Measurements from ENCODE around the gene PCNX4.
"Not testable (repeated sequence)": the region's sequence is repeated elsewhere in the genome, so short reads cannot be mapped to it uniquely, and the experiment has no call there.

The PCNX4 gene

DNA sequence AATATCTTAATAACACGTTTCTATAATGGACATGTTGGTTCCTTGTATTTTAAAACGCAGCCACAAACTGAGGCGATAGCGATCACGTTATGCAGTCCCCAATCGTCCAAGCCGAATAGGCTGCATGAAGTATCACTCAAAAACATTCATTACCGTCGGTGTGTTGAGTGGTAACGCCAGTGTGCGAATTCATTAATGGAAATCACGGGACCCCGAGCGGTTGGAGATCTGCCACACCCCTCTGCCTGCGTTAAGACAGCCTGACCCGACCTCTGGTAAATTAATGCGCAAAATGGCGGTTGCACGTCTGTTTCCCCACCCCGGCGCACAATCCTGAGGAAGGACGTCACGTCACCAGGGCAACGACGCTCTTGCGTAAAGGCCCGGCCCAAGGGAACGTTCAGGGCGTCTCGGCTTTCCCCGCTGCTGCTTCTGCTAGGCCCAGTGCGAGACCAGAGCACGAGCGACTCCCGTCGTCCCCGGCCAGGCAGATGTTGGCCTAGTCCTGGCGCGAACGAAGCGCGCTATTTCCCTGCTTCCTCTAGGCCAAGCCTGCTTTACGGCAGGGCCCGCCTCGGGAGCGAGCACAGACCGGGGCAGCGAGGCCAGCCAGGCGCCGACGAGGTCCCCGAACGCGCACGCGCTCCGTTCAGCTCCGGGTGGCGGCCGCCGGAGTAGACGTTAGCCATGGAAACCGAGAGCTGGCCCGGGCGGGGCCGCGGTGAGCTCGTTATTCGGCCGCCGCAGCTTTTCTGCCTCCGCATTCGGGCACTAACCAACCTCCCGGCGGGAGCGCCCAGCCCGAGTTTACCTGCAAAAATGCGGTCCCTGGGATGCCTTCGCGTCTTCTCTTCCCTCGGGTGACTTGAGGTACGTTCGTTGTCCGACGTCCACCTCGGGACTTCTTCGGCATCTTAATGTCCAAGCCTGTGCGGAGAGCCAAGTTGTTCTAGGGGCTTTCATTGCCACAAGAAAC is at the start of gene PCNX4:
Gene PCNX4, plus strand, starts transcription at position 374 of the 976 bp plus-strand sequence. CDS start 15,716 bp downstream, outside the sequence.
- DNase-seq (ENCODE audit: low spot score), result peak; percentile 96

DNA sequence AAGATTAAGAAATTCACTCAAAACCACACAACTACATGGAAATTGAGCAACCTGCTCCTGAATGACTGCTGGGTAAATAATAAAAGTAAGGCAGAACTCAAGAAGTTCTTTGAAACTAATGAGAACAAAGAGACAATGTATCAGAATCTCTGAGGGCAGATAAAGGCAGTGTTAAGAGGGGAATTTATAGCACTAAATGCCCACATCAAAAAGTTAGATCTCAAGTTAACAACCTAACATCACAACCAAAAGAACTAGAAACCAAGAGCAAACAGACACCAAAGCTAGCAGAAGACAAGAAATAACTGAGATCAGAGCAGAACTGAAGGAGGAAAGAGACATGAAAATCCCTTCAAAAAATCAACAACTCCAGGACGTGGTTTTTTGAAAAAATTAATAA is 43.7 kb upstream of the PCNX4 start:
- not testable (repeated sequence) for DNase-seq (ENCODE audit: low spot score)

GRCh38 chr14:60051721-60052221 is 40.0 kb upstream of the PCNX4 start:
- DNase-seq (ENCODE audit: low spot score), result no peak

GRCh38 chr14:60058087-60058486 is 33.6 kb upstream of the PCNX4 start:
- no peak for DNase-seq (ENCODE audit: low spot score)

- DNase-seq (ENCODE audit: low spot score), result no peak
Observed at GRCh38 chr14:60061371-60061770, 30.4 kb upstream of the PCNX4 start.

DNA sequence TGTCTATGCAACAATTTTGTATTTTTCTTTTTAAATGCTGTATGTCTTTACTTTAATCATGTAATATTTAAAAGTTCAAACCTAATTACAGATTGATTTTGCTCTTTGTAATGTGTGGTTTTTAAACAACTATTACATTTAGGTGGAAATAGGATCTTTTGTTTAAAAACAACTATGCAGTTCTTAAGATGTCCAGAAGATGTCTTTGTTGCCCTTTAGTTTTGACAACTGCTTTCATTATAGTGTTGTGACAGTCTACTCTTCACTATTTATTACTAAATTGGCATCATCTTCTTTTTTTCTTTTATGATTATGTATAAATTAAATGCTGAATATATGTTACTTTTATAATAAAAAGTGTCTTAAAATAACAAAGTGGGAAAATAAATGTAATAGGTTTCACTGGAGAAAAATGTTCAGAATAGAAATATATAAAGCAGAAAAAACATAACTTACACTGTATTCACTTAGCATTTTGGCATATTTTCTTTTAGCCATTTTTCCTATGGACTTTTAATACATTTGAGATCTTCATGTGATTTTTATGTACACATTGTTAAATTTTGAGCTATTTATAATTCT is 27.1 kb upstream of the PCNX4 start:
- peak; percentile 3 for DNase-seq (ENCODE audit: low spot score)

- no peak for DNase-seq (ENCODE audit: low spot score)
Observed at GRCh38 chr14:60067882-60068281, 23.8 kb upstream of the PCNX4 start.

GRCh38 chr14:60079723-60080122 is 12.0 kb upstream of the PCNX4 start:
- DNase-seq (ENCODE audit: low spot score), result no peak

DNA sequence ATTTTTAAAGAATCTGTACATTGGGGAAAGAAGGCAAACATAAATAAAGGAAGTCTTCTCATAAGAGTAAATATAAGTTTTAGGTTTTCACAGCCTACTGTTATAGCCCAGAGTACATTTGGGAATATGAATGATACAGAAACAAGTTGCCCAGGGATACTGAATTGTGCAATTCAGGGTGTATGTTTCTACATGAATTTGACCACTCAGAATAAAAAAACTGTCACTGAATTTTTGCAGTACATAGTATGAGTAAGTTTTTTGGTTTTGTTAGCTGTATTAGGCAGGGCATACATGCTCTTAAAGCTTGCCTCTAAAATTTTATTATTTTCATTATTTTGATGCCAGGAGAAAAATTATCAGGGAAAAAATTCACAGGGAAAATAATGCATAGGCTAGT is 6.6 kb upstream of the PCNX4 start:
- no peak for DNase-seq (ENCODE audit: low spot score)

DNA sequence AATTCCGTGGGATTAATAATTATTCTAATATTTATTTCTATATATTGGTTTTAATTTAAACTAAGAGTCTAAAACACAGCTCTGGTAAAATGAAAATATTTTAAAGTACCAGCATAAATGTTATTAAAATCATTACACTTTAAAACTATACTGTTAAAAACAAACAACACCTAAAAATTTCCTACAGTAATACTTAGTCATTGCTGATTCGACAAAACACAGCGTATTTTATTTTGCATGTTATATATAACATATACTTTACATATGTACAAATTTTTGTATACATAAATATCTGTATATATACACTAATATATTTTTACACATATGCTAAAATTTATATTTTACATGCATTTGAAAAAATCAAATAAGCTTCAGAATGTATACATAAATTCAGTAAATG is 6.0 kb upstream of the PCNX4 start:
- no peak for DNase-seq (ENCODE audit: low spot score)

GRCh38 chr14:60087668-60088067 is 4.1 kb upstream of the PCNX4 start:
- no peak for DNase-seq (ENCODE audit: low spot score)

DNA sequence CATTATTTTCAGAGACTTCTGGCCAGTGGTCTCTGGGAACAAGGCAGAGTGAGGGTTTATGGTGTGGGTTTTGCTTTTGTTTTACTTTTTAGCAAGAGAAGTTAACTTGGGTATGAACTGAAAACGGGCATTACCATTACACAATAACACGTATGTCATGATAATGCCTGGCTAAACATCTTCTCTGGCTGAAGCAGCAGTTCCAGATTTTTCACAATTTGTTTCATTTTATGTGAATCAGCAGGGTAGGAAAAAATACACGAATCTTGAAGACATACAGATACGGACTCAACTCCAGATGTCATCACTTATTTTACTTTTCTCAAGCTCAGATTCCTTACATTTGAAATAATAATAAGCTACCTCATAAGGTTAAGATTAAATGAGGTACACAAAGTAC is 2.5 kb upstream of the PCNX4 start:
- no peak for DNase-seq (ENCODE audit: low spot score)

DNA sequence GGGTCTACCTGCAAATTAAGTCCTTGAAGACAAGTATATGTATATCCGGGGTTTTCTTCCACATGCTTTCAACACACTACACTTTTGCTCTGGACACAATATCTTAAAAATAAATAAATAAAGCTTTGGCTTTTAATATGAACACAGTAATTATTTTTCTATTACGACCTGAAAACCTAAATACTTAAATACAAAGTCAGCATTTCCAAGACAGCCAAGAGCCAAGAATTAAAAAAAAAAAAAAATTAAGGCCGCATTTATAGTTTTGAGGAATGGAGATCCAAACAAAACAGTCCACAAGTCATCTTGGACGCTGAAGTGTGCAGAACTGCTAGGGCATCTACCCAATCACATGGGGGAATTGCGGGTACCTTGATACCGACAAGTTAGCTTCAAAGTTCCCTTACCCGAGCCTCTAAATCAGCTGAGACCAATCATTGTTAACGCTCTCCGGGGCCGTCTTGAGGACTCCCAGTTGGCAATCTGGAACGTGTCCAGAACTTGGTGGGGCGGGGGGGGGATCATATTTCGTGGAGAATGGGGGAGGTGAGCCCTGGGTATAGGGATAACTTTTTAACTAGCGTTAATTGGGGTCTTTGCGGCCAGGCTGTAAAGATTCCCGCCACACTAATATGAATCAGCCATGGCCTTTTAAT is 731 bp upstream of the PCNX4 start:
- peak; percentile 20 for DNase-seq (ENCODE audit: low spot score)

DNA sequence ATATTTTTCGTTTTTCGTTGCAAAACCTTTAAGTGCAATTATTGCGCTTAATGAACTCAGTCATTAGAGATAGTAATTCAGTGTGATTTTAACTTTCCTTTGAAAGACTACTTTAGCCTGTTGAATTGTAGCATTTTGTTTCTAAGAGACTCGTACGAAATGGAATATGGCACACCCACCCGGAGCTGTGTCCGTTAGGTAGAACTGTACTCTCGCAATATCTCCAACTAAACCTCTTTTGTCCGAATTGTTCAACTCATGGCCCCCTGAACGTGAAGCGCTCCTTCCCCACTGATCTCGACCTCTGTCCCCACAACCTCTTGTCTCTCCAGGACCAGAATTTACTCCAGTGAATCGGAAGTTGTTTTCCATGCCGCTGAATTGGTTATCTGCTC is 800 bp downstream of the PCNX4 start:
- DNase-seq (ENCODE audit: low spot score), result peak; percentile 13

GRCh38 chr14:60093080-60093479 is 1.4 kb downstream of the PCNX4 start:
- DNase-seq (ENCODE audit: low spot score), result no peak

DNA sequence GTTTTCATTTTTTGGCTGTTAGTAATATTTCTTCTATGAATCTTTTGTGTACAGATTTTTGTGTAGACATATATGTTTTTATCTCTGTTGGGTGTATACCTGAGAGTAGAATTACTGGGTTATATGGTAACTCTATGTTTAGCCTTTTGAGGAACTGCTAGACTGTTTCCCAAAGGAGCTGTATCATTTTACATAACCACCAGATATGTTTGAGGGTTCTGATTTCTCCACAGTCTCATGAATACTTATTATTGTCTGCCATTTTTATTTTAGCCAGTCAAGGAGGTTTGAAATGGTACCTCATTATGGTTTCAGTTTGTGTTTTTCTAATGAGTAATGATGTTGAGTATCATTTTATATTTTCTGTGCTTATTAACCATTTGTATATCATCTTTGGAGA is 1.9 kb downstream of the PCNX4 start:
- DNase-seq (ENCODE audit: low spot score), result no peak

DNA sequence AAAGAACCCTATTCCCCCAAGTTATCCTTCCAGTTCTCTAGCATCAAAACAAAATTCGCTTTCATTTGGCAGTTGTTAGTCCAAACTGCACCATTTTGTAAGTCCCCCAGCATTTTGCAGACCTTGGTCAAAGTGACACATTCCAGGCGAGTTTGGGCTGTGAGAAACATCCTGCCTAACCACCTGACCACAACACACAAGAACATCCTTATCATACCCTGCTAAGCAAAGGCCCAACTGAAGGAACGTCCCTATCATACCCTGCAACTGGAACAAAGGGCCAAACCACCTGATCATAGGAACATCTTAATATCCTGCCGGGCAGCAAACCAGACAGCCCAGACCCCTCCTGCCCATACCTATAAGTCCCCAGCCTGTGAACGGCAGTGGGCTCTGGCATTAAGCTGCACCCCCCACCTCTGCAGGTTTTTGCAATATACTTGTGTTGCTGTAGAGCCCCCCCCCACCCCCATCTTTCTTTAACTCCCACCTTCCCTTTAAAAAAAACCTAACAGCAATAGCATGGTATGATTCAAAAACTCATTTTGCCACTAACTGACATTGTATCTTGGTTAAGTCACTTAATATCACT is 2.7 kb downstream of the PCNX4 start:
- DNase-seq (ENCODE audit: low spot score), result peak; percentile 68

GRCh38 chr14:60095231-60095630 is 3.5 kb downstream of the PCNX4 start:
- DNase-seq (ENCODE audit: low spot score), result no peak

GRCh38 chr14:60095781-60096450 is 4.2 kb downstream of the PCNX4 start:
- DNase-seq (ENCODE audit: low spot score), result no peak

DNA sequence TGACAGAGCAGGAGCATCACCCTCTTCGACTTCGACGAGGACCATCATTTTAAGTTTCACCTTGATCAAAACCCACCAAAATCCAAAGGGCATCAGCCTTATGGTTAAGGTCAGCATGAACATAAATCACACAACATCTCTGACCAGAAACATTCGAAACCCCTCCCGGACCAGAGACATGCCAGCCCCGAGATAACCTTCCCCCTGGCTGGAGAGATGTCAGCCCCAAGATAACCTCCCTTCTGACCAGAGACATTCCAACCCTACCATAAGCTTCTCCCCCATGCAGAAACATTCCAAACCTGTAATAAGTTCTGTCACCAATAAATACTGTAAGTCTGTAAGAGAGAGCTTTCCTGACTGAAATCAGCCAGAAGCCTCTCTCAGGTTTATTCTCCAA is 6.3 kb downstream of the PCNX4 start:
- no peak for DNase-seq (ENCODE audit: low spot score)

GRCh38 chr14:60099855-60100254 is 8.1 kb downstream of the PCNX4 start:
- not testable (repeated sequence) for DNase-seq (ENCODE audit: low spot score)

- DNase-seq (ENCODE audit: low spot score), result no peak
Observed at GRCh38 chr14:60101786-60102185, 10.1 kb downstream of the PCNX4 start.
